ENCODE results near the gene SPOP. TPM values are rescaled to one million over a fixed set of nuclear protein-coding genes. Genes with fewer than 3 reads are reported as not detected.

SPOP gene
- total and polyA plus RNA-seq, 9 of the 15 experiments (the other 6 are each of a cell fraction or from before 2014, with no cell fraction given): 34.2 to 65.9 (median 39.7) TPM

DNA sequence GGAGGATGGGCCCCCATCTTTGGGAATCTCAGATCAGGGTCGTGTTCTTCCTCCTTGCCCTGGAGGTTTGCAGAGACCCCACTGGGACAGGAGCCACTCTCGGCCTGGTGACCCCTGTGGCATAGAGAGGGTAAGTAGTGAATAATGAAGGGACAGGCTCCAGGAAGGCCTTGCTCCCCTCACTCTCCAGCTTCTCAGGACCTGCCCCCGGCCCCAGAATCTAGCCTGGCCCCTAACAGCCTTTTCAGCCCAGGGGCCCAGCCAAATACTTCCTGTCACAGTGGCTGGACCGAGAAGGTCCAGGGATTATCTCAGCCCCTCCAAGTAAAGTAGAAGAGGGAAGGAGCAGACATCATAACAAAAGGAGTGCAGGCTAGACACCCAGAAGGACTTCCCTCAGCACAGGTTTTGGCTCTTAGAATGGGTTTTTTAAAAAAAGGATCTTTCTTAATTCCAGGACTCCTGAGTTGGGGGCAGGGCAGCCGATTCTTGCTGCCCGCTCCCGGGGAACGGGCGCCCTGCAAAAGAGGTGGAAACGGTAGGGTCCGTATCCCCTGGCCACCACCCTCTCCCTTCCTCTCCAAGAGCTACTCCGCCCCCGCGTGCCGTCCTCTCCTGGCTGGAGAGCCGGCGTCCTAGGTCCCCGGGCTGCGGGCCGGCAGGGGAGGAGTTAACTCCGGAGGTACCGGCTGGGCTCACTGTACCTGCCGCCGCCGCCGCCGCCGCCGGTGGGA is 102.8 kb downstream of the SPOP start (continued):
- TF ChIP-seq ZBTB12 (CRISPR knock-in tag; IDR thresholded peaks at IDR 0.05) (no peak), ZFP91 (CRISPR knock-in tag; IDR thresholded peaks at IDR 0.05) (no peak), BCLAF1 (IDR thresholded peaks at IDR 0.05; ENCODE audit: borderline replicate concordance in 1 of 2, control insufficient read depth in 1 of 2, low read depth in 2 of 2, low read length in 1 of 2) (no peak), FUS (optimal IDR thresholded peaks at IDR 0.05; ENCODE audit: low read depth, low read length) (no peak), MTA1 (IDR thresholded peaks at IDR 0.05; ENCODE audit: borderline replicate concordance) (no peak), SMARCA5 (IDR thresholded peaks at IDR 0.05) (no peak), ZNF449 (CRISPR knock-in tag; IDR thresholded peaks at IDR 0.05) (no peak)
- TF ChIP-seq, protein P1, sequence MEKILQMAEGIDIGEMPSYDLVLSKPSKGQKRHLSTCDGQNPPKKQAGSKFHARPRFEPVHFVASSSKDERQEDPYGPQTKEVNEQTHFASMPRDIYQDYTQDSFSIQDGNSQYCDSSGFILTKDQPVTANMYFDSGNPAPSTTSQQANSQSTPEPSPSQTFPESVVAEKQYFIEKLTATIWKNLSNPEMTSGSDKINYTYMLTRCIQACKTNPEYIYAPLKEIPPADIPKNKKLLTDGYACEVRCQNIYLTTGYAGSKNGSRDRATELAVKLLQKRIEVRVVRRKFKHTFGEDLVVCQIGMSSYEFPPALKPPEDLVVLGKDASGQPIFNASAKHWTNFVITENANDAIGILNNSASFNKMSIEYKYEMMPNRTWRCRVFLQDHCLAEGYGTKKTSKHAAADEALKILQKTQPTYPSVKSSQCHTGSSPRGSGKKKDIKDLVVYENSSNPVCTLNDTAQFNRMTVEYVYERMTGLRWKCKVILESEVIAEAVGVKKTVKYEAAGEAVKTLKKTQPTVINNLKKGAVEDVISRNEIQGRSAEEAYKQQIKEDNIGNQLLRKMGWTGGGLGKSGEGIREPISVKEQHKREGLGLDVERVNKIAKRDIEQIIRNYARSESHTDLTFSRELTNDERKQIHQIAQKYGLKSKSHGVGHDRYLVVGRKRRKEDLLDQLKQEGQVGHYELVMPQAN (IDR thresholded peaks at IDR 0.05; ENCODE audit: borderline replicate concordance): no peak
